SW480 (cell line): ENCODE data around the gene RPLP2.

Experiments used
- DNase-seq: peaks from one replicate; pipeline ENCODE4 v3.0.0-alpha.2; 2016; ENCODE audit warnings: low spot score

Gene RPLP2

DNA sequence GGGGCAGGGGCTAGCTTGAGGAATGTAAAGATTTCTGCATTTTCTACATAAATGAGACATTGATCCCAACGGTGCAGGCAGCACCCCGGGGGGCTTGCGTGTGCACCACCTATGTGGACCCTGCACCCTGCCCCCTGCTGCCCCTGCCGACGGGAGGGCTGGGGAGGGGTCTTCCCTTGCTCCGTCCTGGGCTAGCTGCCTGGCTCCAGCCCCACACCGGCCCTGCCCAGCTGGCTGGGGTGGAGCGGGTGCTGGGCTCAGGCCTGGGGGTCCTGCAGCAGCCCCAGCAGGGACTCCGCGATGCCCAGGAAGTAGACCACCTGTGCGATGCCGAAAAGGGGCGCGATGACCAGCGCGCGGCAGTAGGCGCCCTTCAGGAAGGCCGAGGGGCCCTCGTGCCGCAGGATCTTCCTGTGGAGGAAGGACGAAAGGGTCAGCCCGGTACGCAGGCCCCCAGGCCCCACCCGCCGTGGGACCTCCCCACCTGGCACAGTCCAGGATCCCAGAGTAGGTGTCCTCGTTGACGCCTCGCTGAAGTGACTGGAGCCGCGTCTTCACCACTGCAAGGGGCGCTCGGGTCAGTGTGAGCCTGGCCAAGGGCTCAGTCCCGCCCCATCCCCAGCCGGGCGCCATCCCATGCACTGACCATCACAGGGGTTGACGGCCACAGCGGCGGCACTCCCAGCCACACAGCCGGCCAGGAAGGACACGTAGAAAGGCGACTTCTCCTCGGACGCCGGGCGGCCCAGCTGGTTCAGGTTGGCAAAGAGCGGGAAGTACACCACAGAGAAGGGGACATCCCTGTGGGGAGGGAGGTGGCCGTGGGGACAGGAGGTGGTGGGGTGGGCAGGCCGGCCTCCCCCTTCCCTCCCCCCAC is 17.9 kb upstream of the RPLP2 start:
- no peak for DNase-seq

GRCh38 chr11:792535-792821 is 17.3 kb upstream of the RPLP2 start:
- no peak for DNase-seq

DNA sequence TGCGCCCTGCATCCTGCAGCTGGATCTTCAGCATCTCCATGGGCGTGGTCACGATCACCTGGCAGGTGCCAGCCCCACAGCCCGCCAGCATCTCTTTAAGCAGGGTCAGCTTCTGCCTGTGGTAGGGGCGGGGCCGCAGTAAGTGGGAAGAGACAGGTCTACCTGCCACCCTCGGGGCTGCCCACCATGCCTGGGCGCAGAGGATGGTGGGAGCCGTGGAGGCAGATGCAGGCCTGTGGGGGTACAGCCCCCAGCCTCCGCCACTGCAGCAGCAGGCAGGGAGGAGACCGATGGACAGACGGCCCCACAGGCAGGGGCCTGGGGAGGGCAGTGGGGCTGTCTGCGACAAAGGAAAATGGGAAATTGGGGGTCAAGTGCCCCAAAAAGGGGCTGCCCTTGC is 16.9 kb upstream of the RPLP2 start:
- DNase-seq: no peak

- no peak for DNase-seq
Observed at GRCh38 chr11:793556-793955, 16.2 kb upstream of the RPLP2 start.

GRCh38 chr11:794013-794765 is 15.6 kb upstream of the RPLP2 start:
- no peak for DNase-seq

- DNase-seq: no peak
Observed at GRCh38 chr11:794766-795633, 14.8 kb upstream of the RPLP2 start.

DNA sequence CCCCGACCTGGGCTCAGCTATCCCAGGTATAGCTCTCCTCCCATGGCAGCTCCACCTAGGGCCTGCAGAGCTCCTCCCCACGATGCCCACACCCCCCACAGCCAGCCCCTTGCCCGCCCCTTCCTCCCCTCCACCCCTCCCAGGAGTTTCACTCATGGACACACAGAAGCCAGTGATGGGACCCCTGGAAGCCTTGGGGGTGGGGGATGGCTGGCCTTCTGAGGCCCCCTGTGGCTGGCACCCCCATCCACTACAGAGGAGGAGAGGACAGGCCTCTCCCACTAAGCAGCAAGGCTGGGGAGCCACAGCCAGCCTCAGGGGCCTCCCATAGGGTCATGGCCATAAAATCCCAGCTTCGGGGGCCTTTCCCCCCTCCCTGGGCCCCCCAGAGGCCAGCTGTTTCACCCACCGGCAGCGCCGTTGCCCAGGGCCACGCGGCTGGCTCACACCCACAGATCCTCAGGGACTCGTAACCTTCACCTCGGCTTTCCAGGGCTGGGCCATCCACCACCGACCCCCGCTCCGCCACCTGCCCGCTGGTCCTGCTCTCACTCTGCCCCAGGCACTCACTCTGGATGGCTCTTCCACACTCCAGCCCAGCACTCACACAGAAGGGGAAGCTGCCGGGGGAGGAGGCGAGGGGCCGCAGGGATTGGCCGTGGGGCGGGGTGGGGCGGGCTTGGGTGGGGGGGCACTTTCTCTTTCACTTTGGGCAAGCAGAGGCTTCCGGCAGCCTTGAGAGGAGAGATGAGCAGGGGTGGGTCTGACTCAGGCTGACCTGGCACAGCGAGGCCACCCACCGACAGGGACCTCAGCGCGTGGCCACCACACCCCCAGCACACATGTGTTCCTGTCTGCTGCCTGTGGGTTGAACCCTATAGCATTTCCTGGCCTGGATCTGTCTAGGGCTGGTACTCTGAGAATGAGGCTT is 13.9 kb upstream of the RPLP2 start:
- DNase-seq: peak; percentile 86

DNA sequence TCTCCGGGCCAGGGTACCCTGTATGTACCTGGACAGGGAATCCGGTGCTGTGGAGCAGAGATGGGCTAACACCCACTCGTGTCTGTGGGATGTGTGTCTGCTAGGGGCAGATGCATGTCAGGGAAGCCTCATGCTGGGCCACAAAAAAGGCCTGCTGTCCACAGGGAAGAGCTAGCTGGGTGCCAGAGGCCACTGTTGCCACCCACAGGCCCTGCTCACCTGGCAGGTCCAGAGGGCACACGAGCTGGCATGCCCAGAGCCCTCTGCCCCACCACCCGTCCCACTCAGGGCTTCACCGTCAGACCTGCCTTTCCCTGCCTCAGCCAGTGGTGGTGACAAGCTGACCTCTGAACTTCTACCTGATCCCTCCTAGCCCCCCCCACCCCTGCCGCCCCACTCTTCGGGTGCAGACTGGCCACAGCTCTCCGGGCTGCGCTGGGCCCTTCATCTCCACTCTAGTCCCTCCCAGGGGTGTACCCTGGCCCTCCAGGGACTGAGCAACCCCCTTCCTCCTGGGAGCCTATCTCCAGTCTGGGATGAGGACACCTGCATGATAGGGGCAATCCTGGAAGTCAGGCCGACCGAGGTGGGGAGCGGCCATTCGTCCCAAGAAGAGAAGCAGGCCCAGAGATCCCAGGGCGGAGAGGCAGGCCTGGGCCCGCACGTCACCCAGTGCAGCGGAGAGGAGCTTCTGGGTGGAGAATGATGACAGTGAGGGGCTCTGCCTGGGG is 13.0 kb upstream of the RPLP2 start:
- DNase-seq: no peak

GRCh38 chr11:797296-798092 is 12.3 kb upstream of the RPLP2 start:
- peak; percentile 65 for DNase-seq

GRCh38 chr11:798093-798713 is 11.6 kb upstream of the RPLP2 start, which contains the start of gene SLC25A22:
Gene SLC25A22 (minus strand): TSS chr11:798281. CDS start chr11:795006, 3,275 bp downstream.
- peak; percentile 69 for DNase-seq

- no peak for DNase-seq
Observed at GRCh38 chr11:799641-800316, 10.0 kb upstream of the RPLP2 start.

DNA sequence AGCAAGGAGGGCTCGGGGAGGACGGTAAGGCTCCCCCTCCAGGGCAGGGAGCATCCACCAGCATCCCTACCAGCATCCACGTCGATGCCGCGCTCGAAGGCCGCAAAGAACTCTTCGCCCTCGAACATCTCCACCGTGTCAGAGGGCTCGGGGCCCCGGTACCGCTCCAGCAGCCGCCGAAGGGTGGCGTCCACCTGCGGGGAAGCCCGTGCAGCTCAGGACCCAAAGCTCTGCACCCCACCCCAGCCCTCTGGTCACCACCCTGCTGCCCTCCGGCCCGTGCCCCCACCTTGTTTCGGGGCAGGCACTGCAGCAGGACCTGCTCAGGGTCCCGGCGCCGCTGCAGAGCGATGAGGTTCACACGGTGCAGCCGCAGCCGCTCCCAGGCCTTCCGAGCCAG is 9.3 kb upstream of the RPLP2 start:
- no peak for DNase-seq

DNA sequence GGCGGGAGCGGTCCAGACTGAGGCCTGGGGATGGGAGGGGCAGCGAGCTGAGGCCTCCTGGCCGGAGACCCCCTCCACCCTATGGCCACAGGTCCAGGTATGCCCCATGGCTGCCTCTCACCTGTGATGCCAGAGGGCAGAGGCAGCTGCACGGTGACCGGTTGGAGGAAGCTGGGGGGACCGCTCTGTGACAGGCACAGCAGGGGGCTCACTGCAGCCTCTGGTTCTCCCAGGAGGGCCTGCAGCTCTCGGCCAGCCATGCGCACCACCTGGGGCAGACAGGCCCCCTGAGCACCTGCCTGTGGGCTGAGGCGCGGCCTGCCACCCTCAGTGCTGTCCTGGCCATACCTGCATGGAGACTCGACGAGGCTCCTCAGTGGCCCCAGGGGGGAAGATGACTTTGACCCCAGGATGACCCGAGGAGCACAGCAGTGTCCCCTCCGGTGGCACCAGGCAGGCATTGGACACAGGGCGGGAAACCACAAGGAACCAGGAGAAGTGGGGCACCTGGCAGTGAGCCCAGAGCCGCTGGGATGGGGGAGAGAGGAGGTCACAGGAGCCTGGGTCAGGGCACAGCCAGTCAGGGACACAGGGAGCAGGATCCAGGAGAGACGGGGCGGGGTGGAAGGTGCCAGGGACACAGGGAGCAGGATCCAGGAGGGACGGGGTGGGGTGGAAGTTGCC is 8.5 kb upstream of the RPLP2 start:
- DNase-seq: no peak

DNA sequence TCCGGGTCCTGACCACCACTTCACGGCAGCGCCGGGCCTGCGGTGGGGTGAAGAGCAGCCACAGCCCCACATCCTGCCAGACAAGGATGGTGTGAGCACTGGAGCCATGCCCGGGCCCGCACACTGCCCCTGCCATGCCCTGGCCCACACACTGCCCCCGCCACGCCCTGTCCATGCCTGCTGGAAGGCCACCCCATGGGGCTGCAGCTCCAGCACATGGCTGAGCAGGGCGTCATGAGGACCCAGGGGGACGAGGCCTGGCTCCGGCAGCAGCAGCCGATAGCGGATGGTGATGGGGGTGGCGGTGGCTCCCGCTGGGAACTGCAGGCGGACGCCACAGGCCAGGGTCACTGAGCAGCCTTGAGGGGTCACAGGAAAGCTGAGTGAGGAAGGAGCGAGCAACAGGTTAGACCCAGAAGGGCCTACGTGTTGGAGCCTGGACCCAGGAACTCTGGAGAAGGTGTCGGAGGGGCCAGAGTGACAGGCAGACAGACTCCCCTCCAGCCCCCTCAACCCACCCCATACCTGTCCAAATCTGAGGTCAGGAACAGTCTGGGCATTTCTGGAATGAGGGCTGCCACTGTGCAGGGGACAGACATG is 7.6 kb upstream of the RPLP2 start:
- DNase-seq: no peak

- DNase-seq: no peak
Observed at GRCh38 chr11:802693-803466, 6.9 kb upstream of the RPLP2 start.

GRCh38 chr11:803467-803742 is 6.4 kb upstream of the RPLP2 start:
- no peak for DNase-seq
